KMS-11 (cell line): Measurements from ENCODE around the gene KCNAB1.

Experiments
- H2AFZ ChIP-seq: fragments of 200-600 bp; sonication (generic); 2 replicates; pipeline ENCODE4 v1.6.1; 2016; ENCODE audit warnings: antibody characterized with exemption, mixed run types, low read depth
- H3K27ac ChIP-seq: fragments of 200-600 bp; sonication (generic); 2 replicates; pipeline ENCODE4 v1.6.1; 2016; ENCODE audit warnings: mild to moderate bottlenecking, mixed run types
- H3K27me3 ChIP-seq: fragments of 200-600 bp; sonication (generic); 2 replicates; pipeline ENCODE4 v1.6.1; 2017; ENCODE audit warnings: mild to moderate bottlenecking, low read depth, mixed run types, moderate library complexity; ENCODE audit not compliant: insufficient read depth
- H3K36me3 ChIP-seq: fragments of 200-600 bp; sonication (generic); 2 replicates; pipeline ENCODE4 v1.6.1; 2017; ENCODE audit warnings: mild to moderate bottlenecking, mixed run types; ENCODE audit not compliant: insufficient read depth
- H3K4me1 ChIP-seq: fragments of 200-600 bp; sonication (generic); 2 replicates; pipeline ENCODE4 v1.6.1; 2016; ENCODE audit warnings: mild to moderate bottlenecking, low read depth, mixed run types; ENCODE audit not compliant: poor library complexity, severe bottlenecking
- H3K4me2 ChIP-seq: fragments of 200-600 bp; sonication (generic); 2 replicates; pipeline ENCODE4 v1.7.0; 2016; ENCODE audit warnings: mild to moderate bottlenecking, mixed run types
- H3K4me3 ChIP-seq: fragments of 200-600 bp; sonication (generic); IDR thresholded peaks from 2 replicates; pipeline ENCODE4 v1.6.1; 2017; ENCODE audit warnings: low read depth, low read length, mixed read lengths; ENCODE audit not compliant: insufficient read depth
- H3K79me2 ChIP-seq: fragments of 200-600 bp; sonication (generic); 2 replicates; pipeline ENCODE4 v1.6.1; 2016; ENCODE audit warnings: low read depth, mixed run types; ENCODE audit not compliant: insufficient read depth
- H3K9ac ChIP-seq: fragments of 200-600 bp; sonication (generic); 2 replicates; pipeline ENCODE4 v1.6.1; 2016; ENCODE audit warnings: mild to moderate bottlenecking, mixed run types
- H4K20me1 ChIP-seq: fragments of 200-600 bp; sonication (generic); 2 replicates; pipeline ENCODE4 v1.6.1; 2016; ENCODE audit warnings: mild to moderate bottlenecking, mixed run types; ENCODE audit not compliant: insufficient read depth
- TF ChIP-seq, protein P1 (sequence below): fragments of 200-600 bp; sonication (generic); conservative IDR thresholded peaks from 2 replicates; pipeline ENCODE4 v1.6.1; 2017; ENCODE audit warnings: low read depth, mild to moderate bottlenecking, antibody characterized with exemption, low read length, moderate library complexity, mixed read lengths

KCNAB1 gene

DNA sequence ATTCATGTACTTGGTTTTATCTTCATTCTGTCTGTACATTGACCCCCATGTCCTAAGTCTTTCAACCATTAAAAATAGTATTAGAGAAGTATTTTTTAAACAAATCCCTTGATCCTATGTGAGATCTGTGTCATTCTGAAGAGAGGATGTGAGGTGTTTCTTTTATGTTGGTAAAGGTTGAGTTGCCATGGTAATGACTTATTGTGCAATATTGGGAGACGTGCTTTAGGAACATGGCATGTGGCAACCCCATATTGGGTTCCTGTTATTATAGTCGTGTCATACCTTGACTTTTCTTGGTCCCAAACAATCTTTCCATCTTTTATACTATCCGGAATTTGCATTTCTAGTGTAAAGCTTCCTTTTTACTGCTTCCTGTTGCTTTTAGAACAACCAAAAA, 203.1 kb downstream of the KCNAB1 start:
- no peak overlapping the region for H3K9ac ChIP-seq
- H3K27ac ChIP-seq: no peak overlapping the region
- H3K27me3 ChIP-seq: no peaks in the 10 kb centered on the region
- no peaks in the 10 kb centered on the region for H4K20me1 ChIP-seq
- no peaks in the 10 kb centered on the region for H3K79me2 ChIP-seq
- no peak overlapping the region for H3K4me2 ChIP-seq
- no peak overlapping the region for H2AFZ ChIP-seq
- TF ChIP-seq, protein P1, sequence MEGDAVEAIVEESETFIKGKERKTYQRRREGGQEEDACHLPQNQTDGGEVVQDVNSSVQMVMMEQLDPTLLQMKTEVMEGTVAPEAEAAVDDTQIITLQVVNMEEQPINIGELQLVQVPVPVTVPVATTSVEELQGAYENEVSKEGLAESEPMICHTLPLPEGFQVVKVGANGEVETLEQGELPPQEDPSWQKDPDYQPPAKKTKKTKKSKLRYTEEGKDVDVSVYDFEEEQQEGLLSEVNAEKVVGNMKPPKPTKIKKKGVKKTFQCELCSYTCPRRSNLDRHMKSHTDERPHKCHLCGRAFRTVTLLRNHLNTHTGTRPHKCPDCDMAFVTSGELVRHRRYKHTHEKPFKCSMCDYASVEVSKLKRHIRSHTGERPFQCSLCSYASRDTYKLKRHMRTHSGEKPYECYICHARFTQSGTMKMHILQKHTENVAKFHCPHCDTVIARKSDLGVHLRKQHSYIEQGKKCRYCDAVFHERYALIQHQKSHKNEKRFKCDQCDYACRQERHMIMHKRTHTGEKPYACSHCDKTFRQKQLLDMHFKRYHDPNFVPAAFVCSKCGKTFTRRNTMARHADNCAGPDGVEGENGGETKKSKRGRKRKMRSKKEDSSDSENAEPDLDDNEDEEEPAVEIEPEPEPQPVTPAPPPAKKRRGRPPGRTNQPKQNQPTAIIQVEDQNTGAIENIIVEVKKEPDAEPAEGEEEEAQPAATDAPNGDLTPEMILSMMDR: no peak
- H3K4me3 ChIP-seq: no peak overlapping the region
- no peaks in the 10 kb centered on the region for H3K36me3 ChIP-seq
- no peaks in the 10 kb centered on the region for H3K4me1 ChIP-seq

DNA sequence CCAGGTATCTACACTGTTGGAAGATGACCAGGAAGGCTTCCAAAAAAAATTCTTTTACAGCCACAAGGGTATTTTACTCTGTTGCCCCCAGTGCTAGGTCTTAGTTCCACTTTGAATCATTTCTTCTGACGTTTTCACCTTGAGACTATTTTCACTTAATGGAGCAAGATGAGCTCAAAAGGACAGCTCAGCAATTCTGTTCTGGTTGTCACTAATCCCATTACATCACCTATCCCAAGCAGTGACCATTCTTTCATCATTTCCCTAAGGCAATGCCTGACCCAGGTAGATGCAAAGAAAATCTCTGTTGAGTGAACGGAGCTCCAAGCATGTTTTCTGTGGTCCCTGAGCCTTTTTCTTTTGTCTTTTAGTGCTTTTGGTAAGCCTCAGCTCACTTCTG, 210.0 kb downstream of the KCNAB1 start:
- no peaks in the 10 kb centered on the region for H3K4me1 ChIP-seq
- H3K4me3 ChIP-seq: no peak overlapping the region
- H3K9ac ChIP-seq: no peak overlapping the region
- H3K36me3 ChIP-seq: no peaks in the 10 kb centered on the region
- no peak overlapping the region for H3K4me2 ChIP-seq
- H3K27ac ChIP-seq: no peak overlapping the region
- no peak overlapping the region for H2AFZ ChIP-seq
- no peaks in the 10 kb centered on the region for H4K20me1 ChIP-seq
- no peaks in the 10 kb centered on the region for H3K27me3 ChIP-seq
- TF ChIP-seq, protein P1: no peak
- H3K79me2 ChIP-seq: no peaks in the 10 kb centered on the region

DNA sequence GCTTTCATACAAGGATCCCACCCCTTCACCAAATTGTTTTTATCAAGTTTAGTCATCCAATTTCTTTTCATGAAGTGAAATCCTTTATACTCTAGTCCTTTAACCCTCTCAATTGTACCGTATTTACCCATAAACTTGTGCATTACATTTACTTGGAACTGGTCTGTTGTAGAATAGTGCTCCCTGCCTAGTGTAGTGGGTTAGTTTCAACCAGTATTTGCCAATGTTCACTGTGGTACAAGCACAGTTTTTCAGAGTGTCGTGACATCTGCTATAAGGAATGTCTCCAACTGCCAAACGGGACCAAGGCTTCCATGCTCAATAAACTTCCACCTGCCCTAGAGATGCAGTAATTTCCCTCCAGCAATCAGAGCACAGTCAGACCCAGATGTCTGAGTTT, 211.9 kb downstream of the KCNAB1 start:
- Histone ChIP-seq H3K4me2 (no peak overlapping the region), H2AFZ (no peak overlapping the region), H3K9ac (no peak overlapping the region), H3K4me1 (no peaks in the 10 kb centered on the region), H4K20me1 (no peaks in the 10 kb centered on the region), H3K36me3 (no peaks in the 10 kb centered on the region), H3K27ac (no peak overlapping the region), H3K79me2 (no peaks in the 10 kb centered on the region), H3K27me3 (no peaks in the 10 kb centered on the region), H3K4me3 (no peak overlapping the region)
- TF ChIP-seq, protein P1: no peak

DNA sequence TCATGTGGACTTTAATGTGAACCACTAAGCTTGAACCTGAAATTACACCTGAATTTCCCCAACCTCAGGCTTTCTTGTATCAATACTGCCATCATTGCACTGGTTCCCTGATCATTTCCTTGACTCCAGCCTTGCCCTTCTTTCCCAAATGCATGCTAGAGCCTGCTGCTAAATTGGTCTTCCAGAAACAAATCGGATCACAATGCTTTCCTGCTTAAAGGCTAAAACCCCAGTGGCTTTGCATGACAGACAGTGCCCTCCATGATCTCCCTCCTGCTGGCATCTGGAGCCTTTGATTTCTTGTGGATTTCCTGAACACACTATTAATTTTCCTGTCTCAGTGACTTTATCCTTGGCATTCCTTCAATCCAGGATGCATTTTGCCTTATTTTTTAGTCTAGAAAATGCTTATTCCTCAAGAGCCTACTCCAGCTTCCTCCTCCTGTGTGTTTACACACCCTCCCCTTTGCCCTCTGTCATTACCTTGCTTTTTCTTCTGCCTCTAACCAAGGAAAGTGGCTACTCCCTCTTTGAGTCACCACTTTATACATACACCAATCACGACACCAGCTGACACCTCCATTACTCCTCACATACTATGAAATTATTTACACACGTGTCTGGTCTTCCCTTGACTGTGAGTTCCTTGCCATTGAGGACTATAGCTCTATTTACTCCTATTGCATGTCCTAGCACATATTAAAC, 214.6 kb downstream of the KCNAB1 start:
- Histone ChIP-seq H3K27me3 (no peaks in the 10 kb centered on the region), H3K79me2 (no peaks in the 10 kb centered on the region), H3K4me1 (no peaks in the 10 kb centered on the region), H4K20me1 (no peaks in the 10 kb centered on the region), H3K27ac (no peak overlapping the region), H3K4me2 (no peak overlapping the region), H2AFZ (no peak overlapping the region), H3K4me3 (no peak overlapping the region), H3K9ac (no peak overlapping the region), H3K36me3 (no peaks in the 10 kb centered on the region)
- TF ChIP-seq, protein P1: no peak
